CD14-positive monocyte (primary cell): ENCODE data around the gene VPS26C. TPM values are rescaled to one million over a fixed set of nuclear protein-coding genes. Genes with fewer than 3 reads are reported as not detected.
A peak's percentile ranks its signal among the peaks of the same experiment; 100 is the strongest.

Source experiments
- DNase-seq, 3 donors: peaks; one replicate each; pipeline ENCODE4 v3.0.0-alpha.2; 2011 to 2022
- H2AFZ ChIP-seq: 2 replicates; pipeline ENCODE4 v1.6.0; 2012; ENCODE audit warnings: mild to moderate bottlenecking, low read depth, low read length, inconsistent platforms; ENCODE audit not compliant: insufficient read depth, poor library complexity, severe bottlenecking
- H3K27ac ChIP-seq, 2 donors: 1 replicate in 1 of 2; 2 replicates in 1 of 2; pipeline ENCODE4 v1.5.1; 2012 to 2013; ENCODE audit warnings: low read length in 2 of 2, control low read depth in 1 of 2, inconsistent platforms in 1 of 2, low read depth in 1 of 2, mild to moderate bottlenecking in 1 of 2
- H3K27me3 ChIP-seq, 2 donors: one replicate each; pipeline versions ENCODE4 v1.6.0 to v1.6.1; 2011 to 2013; ENCODE audit warnings: low read length in 2 of 2; ENCODE audit not compliant: control insufficient read depth in 2 of 2, insufficient read depth in 2 of 2
- H3K36me3 ChIP-seq, 2 donors: replicated peaks in 1 of 2; 1 replicate in 1 of 2; 2 replicates in 1 of 2; pipeline versions ENCODE4 v1.5.1 to v1.6.1; 2012 to 2013; ENCODE audit warnings: low read length in 2 of 2, control low read depth in 1 of 2, inconsistent platforms in 1 of 2, mild to moderate bottlenecking in 1 of 2; ENCODE audit not compliant: insufficient read depth in 2 of 2, control insufficient read depth in 1 of 2
- H3K4me1 ChIP-seq, 2 donors: 1 replicate in 1 of 2; 2 replicates in 1 of 2; pipeline versions ENCODE4 v1.5.1 to v1.6.1; 2012 to 2013; ENCODE audit warnings: low read length in 2 of 2, control low read depth in 1 of 2, inconsistent platforms in 1 of 2, mild to moderate bottlenecking in 1 of 2, moderate library complexity in 1 of 2; ENCODE audit not compliant: insufficient read depth in 2 of 2, control insufficient read depth in 1 of 2
- H3K4me2 ChIP-seq: replicated peaks from 2 replicates; pipeline ENCODE3; 2012; ENCODE audit warnings: low read length, moderate library complexity, mild to moderate bottlenecking; ENCODE audit not compliant: poor library complexity, severe bottlenecking; ENCODE audit errors: extremely low read depth
- H3K4me3 ChIP-seq, 3 experiments: fragments of 200-600 bp in 1 of 3; sonication (generic) in 1 of 3; replicated peaks in 1 of 3; 1 replicate in 2 of 3; 2 replicates in 1 of 3; pipeline ENCODE4 v1.5.1; 2011 to 2013; ENCODE audit warnings: low read length in 3 of 3, mild to moderate bottlenecking in 3 of 3, control low read depth in 2 of 3, low read depth in 2 of 3, inconsistent platforms in 1 of 3, moderate library complexity in 1 of 3
- H3K79me2 ChIP-seq: 2 replicates; pipeline ENCODE4 v1.6.0; 2012; ENCODE audit warnings: mild to moderate bottlenecking, control low read depth, inconsistent platforms, low read length, moderate library complexity; ENCODE audit not compliant: insufficient read depth
- H3K9ac ChIP-seq: 2 replicates; pipeline ENCODE4 v1.6.0; 2017; ENCODE audit warnings: low read length, mild to moderate bottlenecking; ENCODE audit not compliant: insufficient read depth, poor library complexity, severe bottlenecking
- H3K9me3 ChIP-seq, 2 donors: replicated peaks in 1 of 2; 1 replicate in 1 of 2; 2 replicates in 1 of 2; pipeline versions ENCODE4 v1.5.1 to v1.6.1; 2012 to 2013; ENCODE audit warnings: low read length in 2 of 2, control low read depth in 1 of 2; ENCODE audit not compliant: control insufficient read depth in 1 of 2, insufficient read depth in 1 of 2
- H4K20me1 ChIP-seq: 2 replicates; pipeline ENCODE4 v1.6.0; 2012; ENCODE audit warnings: mild to moderate bottlenecking, low read length, control low read depth, moderate library complexity; ENCODE audit not compliant: insufficient read depth
- H3K27ac Mint-ChIP-seq, 7 donors: one replicate each; pipeline ENCODE4 v1.8.0; 2020; ENCODE audit warnings: mild to moderate bottlenecking in 7 of 7, mixed read lengths in 7 of 7, moderate library complexity in 6 of 7, inconsistent platforms in 2 of 7
- H3K27me3 Mint-ChIP-seq, 3 donors: one replicate each; pipeline ENCODE4 v1.8.0; 2021 to 2022; ENCODE audit warnings: low read depth in 3 of 3, mild to moderate bottlenecking in 3 of 3, mixed read lengths in 3 of 3, moderate library complexity in 3 of 3, inconsistent platforms in 1 of 3
- H3K36me3 Mint-ChIP-seq, 2 donors: one replicate each; pipeline ENCODE4 v1.8.0; 2020; ENCODE audit warnings: mixed read lengths in 2 of 2, inconsistent platforms in 1 of 2, mild to moderate bottlenecking in 1 of 2
- H3K4me1 Mint-ChIP-seq: one replicate; pipeline ENCODE4 v1.8.0; 2020; ENCODE audit warnings: mild to moderate bottlenecking, mixed read lengths
- H3K4me3 Mint-ChIP-seq, 2 donors: one replicate each; pipeline ENCODE4 v1.8.0; 2020; ENCODE audit warnings: mild to moderate bottlenecking in 2 of 2, mixed read lengths in 2 of 2, moderate library complexity in 1 of 2
- H3K9me3 Mint-ChIP-seq, 7 donors: one replicate each; pipeline ENCODE4 v1.8.0; 2020 to 2022; ENCODE audit warnings: mixed read lengths in 7 of 7, mild to moderate bottlenecking in 6 of 7, moderate library complexity in 6 of 7, inconsistent platforms in 2 of 7
- CTCF ChIP-seq: fragments of 200-600 bp; IDR thresholded peaks from one replicate; pipeline ENCODE4 v1.8.0; 2022; ENCODE audit warnings: antibody characterized with exemption, mild to moderate bottlenecking
- whole genome bisulfite sequencing: methylation state at CpG from one replicate; pipeline ENCODE4 v1.1.5; 2013; ENCODE audit warnings: missing lambda C conversion rate; ENCODE audit not compliant: insufficient coverage; 5-methylcytosine and 5-hydroxymethylcytosine counted together
- intact Hi-C, 2 donors: fragments of 100-400 bp; cut with micrococcal nuclease; formaldehyde crosslinking; loops; one replicate each; pipeline versions ENCODE4 v1.15.0 to v1.15.1; 2023
- polyA plus RNA-seq, 3 donors: library from polyadenylated mRNA; depleted of rRNA in 1 of 3; unstranded in 2 of 3; stranded (reverse) in 1 of 3; fragments of 300-500 nt in 2 of 3; fragments of >200 nt in 1 of 3; fragmentation: Illumina TruSeq in 2 of 3; gene quantifications; 1 replicate in 2 of 3; 2 replicates in 1 of 3; pipeline ENCODE4 v1.2.3, GENCODE V29; 2012 to 2021

The VPS26C gene
- polyA plus RNA-seq, 3 donors, result 45.4 to 75.4 (median 69.3) TPM

GRCh38 chr21:37300114-37300751 lies 33.1 kb upstream of the VPS26C start:
- Histone ChIP-seq H3K4me1 (no peaks in the 10 kb centered on the region), H2AFZ (no peak overlapping the region), H3K36me3 (no peaks in the 10 kb centered on the region), H3K4me2 (no peak overlapping the region), H3K4me3 (no peak overlapping the region), H3K9me3 (no peaks in the 10 kb centered on the region), H3K27me3 (no peaks in the 10 kb centered on the region), H4K20me1 (no peaks in the 10 kb centered on the region), H3K27ac (no peak overlapping the region), H3K9ac (no peak overlapping the region), H3K79me2 (no peaks in the 10 kb centered on the region)
- H3K27me3 Mint-ChIP-seq, result peaks cover 3 to 4% (median 3%) of the 10 kb centered on the region in 3 donors
- no peak for DNase-seq
- H3K4me1 Mint-ChIP-seq, result no peaks in the 10 kb centered on the region
- H3K36me3 Mint-ChIP-seq, result no peaks in the 10 kb centered on the region
- peaks cover 0 to 9% (median 0%) of the 10 kb centered on the region in 7 donors for H3K9me3 Mint-ChIP-seq
- peak overlapping the region in 1 of 7 donors; percentile 60 for H3K27ac Mint-ChIP-seq
- WGBS, result no CpG with 5 or more reads among the region's 4 CpGs
- no peak overlapping the region for H3K4me3 Mint-ChIP-seq
- no peak for TF ChIP-seq CTCF
- intact Hi-C loops, result no loop called here

- Histone ChIP-seq H3K4me3 (no peak overlapping the region), H3K27ac (no peak overlapping the region), H3K9me3 (no peaks in the 10 kb centered on the region), H3K4me1 (no peaks in the 10 kb centered on the region), H4K20me1 (no peaks in the 10 kb centered on the region), H3K27me3 (no peaks in the 10 kb centered on the region), H2AFZ (no peak overlapping the region), H3K36me3 (no peaks in the 10 kb centered on the region), H3K79me2 (no peaks in the 10 kb centered on the region), H3K4me2 (no peak overlapping the region), H3K9ac (no peak overlapping the region)
- WGBS, result no CpG with 5 or more reads among the region's 7 CpGs
- no peak for DNase-seq
- peaks cover 3 to 6% (median 3%) of the 10 kb centered on the region in 3 donors for H3K27me3 Mint-ChIP-seq
- no peaks in the 10 kb centered on the region for H3K36me3 Mint-ChIP-seq
- H3K27ac Mint-ChIP-seq, result no peak overlapping the region
- no peak for TF ChIP-seq CTCF
- no peak overlapping the region for H3K4me3 Mint-ChIP-seq
- H3K4me1 Mint-ChIP-seq, result no peaks in the 10 kb centered on the region
- intact Hi-C loops, result no loop called here
- H3K9me3 Mint-ChIP-seq, result peaks cover 0 to 9% (median 0%) of the 10 kb centered on the region in 7 donors
These were observed 30.2 kb upstream of the VPS26C start for GRCh38 chr21:37297364-37297763.
